OCI-LY3 (cell line): Measurements from ENCODE around the gene MACO1.
"Not testable (repeated sequence)": the region's sequence is repeated elsewhere in the genome, so short reads cannot be mapped to it uniquely, and the experiment has no call there.

Source experiments
- EZH2phosphoT487 ChIP-seq: fragments of 200-600 bp; shearing (Covaris generic); IDR thresholded peaks from 2 replicates; pipeline ENCODE4 v1.6.1; 2018; ENCODE audit warnings: antibody characterized with exemption, mixed run types, low read depth
- TF ChIP-seq, protein P1 (sequence below): fragments of 200-600, 300-600 bp; sonication (generic); IDR thresholded peaks from 2 replicates; pipeline ENCODE4 v1.5.1; 2014; ENCODE audit warnings: antibody characterized with exemption, low read length, low read depth

DNA sequence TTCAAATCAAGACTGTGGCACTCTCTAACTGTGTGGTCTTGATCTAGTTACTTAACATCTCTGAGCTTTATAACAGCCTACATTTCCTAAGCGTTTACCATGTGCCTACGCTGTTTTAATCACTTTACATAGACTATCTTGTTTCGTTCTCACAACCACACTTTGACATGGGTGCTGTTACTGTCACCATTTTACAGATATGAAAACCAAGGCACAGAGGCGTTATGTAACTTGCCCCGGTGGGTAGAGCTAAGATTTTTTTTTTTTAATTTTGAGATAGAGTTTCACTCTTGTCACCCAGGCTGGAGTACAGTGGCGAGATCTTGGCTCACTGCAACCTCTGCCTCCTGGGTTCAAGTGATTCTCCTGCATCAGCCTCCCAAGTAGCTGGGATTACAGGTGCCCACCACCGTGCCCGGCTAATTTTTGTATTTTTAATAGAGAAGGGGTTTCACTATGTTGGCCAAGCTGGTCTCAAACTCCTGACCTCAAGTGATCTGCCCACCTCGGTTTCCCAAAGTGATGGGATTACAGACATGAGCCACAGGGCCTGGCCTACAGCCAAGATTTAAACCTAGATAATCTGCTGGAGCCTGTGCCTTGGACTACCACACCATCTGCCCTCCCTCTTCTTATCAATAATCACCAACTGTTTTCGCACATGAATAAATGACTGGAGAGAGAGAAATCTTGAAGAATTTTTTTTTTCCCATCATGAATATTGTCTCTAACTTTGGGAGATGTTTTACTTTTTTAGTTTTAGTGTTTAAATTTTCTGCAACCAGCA lies 20.9 kb upstream of the MACO1 start:
- TF ChIP-seq, protein P1, sequence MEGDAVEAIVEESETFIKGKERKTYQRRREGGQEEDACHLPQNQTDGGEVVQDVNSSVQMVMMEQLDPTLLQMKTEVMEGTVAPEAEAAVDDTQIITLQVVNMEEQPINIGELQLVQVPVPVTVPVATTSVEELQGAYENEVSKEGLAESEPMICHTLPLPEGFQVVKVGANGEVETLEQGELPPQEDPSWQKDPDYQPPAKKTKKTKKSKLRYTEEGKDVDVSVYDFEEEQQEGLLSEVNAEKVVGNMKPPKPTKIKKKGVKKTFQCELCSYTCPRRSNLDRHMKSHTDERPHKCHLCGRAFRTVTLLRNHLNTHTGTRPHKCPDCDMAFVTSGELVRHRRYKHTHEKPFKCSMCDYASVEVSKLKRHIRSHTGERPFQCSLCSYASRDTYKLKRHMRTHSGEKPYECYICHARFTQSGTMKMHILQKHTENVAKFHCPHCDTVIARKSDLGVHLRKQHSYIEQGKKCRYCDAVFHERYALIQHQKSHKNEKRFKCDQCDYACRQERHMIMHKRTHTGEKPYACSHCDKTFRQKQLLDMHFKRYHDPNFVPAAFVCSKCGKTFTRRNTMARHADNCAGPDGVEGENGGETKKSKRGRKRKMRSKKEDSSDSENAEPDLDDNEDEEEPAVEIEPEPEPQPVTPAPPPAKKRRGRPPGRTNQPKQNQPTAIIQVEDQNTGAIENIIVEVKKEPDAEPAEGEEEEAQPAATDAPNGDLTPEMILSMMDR, result not testable (repeated sequence)
- TF ChIP-seq EZH2phosphoT487, result not testable (repeated sequence)
